Esophagus muscularis mucosa (tissue), 3 donors: ENCODE data around the gene LTBP4.

Experiments
- POLR2A ChIP-seq: fragments of 450-650 bp; IDR thresholded peaks from one replicate; pipeline ENCODE4 v1.6.1; 2017; ENCODE audit warnings: antibody characterized with exemption, moderate library complexity, mild to moderate bottlenecking, low read depth
- POLR2AphosphoS5 ChIP-seq, 2 donors: sonication (generic); formaldehyde crosslinking; IDR thresholded peaks; one replicate each; pipeline ENCODE4 v1.6.1; 2017; ENCODE audit warnings: antibody characterized with exemption in 2 of 2
- TF ChIP-seq, protein P1 (sequence below), 3 experiments: fragments of 200-600 bp in 2 of 3; fragments of 450-650 bp in 1 of 3; sonication (generic) in 2 of 3; IDR thresholded peaks; one replicate each; pipeline ENCODE4 v1.5.1; 2017 to 2019; ENCODE audit warnings: antibody characterized with exemption in 3 of 3, mild to moderate bottlenecking in 2 of 3, moderate library complexity in 1 of 3

DNA sequence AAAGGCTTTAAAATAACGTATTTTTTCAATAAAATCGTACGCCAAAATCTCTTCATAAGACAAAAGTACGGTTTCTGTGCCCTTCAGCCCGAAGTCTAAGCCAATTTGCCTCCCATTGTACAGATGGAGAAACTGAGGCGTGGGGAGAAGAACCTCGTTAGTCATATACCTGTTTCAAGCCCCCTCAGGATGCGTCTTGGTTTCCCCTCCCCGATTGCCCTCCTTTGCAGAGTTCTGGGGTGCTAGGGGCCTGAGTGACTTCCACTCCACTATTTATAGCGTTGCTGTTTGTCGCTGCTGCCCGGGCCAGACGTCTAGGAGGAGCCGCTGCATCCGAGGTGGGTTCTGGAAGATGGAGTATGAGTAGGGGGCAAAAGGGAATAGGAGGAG is 2.3 kb upstream of the LTBP4 start:
- TF ChIP-seq, protein P1, sequence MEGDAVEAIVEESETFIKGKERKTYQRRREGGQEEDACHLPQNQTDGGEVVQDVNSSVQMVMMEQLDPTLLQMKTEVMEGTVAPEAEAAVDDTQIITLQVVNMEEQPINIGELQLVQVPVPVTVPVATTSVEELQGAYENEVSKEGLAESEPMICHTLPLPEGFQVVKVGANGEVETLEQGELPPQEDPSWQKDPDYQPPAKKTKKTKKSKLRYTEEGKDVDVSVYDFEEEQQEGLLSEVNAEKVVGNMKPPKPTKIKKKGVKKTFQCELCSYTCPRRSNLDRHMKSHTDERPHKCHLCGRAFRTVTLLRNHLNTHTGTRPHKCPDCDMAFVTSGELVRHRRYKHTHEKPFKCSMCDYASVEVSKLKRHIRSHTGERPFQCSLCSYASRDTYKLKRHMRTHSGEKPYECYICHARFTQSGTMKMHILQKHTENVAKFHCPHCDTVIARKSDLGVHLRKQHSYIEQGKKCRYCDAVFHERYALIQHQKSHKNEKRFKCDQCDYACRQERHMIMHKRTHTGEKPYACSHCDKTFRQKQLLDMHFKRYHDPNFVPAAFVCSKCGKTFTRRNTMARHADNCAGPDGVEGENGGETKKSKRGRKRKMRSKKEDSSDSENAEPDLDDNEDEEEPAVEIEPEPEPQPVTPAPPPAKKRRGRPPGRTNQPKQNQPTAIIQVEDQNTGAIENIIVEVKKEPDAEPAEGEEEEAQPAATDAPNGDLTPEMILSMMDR (IDR thresholded peaks at IDR 0.05) = peak in 1 of 3 experiments; percentile 2
- no peak for TF ChIP-seq POLR2AphosphoS5 (IDR thresholded peaks at IDR 0.05)
- no peak for TF ChIP-seq POLR2A
